Measurements from ENCODE around the gene LOC128125822.

The LOC128125822 gene

DNA sequence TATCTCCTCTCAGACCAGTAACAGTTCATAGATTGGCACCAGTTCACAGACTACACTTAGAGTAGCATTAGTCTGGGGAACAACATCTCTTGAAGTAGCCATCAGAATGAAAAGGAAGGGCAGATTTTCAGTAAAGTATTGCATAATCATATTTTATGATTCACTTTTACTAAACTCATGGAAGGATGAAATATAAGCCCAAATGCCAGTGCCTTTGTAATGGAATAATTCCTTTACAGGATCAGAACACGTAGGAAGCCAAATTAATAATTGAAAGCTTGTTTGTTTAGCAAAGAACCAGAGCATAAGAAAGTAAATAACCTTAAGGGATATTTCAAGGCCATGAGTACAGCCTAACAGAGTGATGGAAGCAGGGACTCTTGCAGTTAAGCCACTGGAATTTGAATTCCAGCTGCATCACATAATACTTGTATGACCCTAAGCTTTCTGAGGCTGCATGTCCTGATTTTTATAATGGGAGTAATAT lies 11.4 kb upstream of the LOC128125822 start:
- TF ChIP-seq CTCF (IDR thresholded peaks at IDR 0.05): no peak
- H3K27me3 ChIP-seq: no peaks in the 10 kb centered on the region
- H3K9me3 ChIP-seq: no peaks in the 10 kb centered on the region
- H3K36me3 ChIP-seq: no peaks in the 10 kb centered on the region
- H3K4me3 ChIP-seq: no peak overlapping the region
- no peaks in the 10 kb centered on the region for H3K4me1 ChIP-seq
- H3K27ac ChIP-seq: no peak overlapping the region
- no peak for DNase-seq (ENCODE audit: low spot score)

DNA sequence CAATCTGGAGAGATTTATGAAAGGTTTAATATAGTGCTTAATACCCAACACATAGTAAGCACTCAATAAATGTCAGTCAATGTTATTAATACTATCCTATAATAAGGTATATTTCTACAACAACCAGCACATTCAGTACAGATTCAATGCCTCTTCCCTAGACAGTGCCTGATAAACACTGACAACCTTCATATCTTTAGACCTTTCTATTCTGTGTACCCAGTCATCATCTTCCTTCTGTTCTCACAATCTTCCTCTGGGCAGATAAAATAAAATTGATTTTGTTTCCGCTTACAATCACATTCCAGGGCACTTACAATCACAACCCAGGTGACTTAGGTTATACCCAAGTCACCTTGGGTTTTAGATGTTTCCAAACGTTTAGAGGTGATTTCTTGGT lies 11.0 kb upstream of the LOC128125822 start:
- Histone ChIP-seq H3K27ac (no peak overlapping the region), H3K4me1 (no peaks in the 10 kb centered on the region), H3K9me3 (no peaks in the 10 kb centered on the region), H3K27me3 (no peaks in the 10 kb centered on the region), H3K36me3 (no peaks in the 10 kb centered on the region), H3K4me3 (no peak overlapping the region)
- TF ChIP-seq CTCF (IDR thresholded peaks at IDR 0.05): no peak
- no peak for DNase-seq (ENCODE audit: low spot score)

- DNase-seq (ENCODE audit: low spot score): no peak
- no peaks in the 10 kb centered on the region for H3K9me3 ChIP-seq
- no peaks in the 10 kb centered on the region for H3K27me3 ChIP-seq
- no peaks in the 10 kb centered on the region for H3K4me1 ChIP-seq
- TF ChIP-seq CTCF (IDR thresholded peaks at IDR 0.05): no peak
- H3K27ac ChIP-seq: no peak overlapping the region
- no peaks in the 10 kb centered on the region for H3K36me3 ChIP-seq
- no peak overlapping the region for H3K4me3 ChIP-seq
Observed at GRCh38 chr6:63563235-63563634, 9.0 kb upstream of the LOC128125822 start.

DNA sequence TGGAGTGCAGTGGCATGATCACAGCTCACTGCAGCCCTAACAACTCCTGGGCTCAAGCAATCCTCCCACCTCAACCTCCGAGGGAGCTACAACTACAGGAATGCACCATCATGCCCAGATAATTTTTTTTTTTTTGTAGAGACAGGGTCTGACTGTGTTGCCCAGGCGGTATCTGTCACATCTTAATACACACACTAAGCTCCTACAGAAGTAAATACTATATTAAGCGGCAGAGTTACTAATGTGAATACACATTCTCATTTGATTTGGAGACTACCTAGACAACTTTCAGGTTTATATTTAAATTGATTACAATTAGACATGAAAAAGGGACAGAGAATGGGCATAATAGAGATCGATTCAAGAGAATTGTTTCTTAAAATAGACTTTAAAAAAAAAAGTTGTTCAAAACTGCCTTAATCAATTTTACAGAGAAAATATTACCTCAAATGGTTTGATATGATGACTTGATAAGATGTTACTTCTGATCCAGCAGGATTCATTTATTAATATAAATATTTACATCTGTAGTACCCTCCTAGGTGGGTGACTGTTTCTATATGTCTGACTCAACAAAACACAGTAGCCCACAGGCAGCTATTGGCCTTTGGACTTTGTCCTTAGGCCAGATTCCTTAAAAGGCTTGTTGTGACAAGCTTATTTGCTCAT lies 7.1 kb upstream of the LOC128125822 start:
- H3K4me3 ChIP-seq: no peak overlapping the region
- H3K27ac ChIP-seq: no peak overlapping the region
- TF ChIP-seq CTCF (IDR thresholded peaks at IDR 0.05): no peak
- no peaks in the 10 kb centered on the region for H3K9me3 ChIP-seq
- no peak for DNase-seq (ENCODE audit: low spot score)
- H3K36me3 ChIP-seq: no peaks in the 10 kb centered on the region
- H3K27me3 ChIP-seq: no peaks in the 10 kb centered on the region
- no peaks in the 10 kb centered on the region for H3K4me1 ChIP-seq

DNA sequence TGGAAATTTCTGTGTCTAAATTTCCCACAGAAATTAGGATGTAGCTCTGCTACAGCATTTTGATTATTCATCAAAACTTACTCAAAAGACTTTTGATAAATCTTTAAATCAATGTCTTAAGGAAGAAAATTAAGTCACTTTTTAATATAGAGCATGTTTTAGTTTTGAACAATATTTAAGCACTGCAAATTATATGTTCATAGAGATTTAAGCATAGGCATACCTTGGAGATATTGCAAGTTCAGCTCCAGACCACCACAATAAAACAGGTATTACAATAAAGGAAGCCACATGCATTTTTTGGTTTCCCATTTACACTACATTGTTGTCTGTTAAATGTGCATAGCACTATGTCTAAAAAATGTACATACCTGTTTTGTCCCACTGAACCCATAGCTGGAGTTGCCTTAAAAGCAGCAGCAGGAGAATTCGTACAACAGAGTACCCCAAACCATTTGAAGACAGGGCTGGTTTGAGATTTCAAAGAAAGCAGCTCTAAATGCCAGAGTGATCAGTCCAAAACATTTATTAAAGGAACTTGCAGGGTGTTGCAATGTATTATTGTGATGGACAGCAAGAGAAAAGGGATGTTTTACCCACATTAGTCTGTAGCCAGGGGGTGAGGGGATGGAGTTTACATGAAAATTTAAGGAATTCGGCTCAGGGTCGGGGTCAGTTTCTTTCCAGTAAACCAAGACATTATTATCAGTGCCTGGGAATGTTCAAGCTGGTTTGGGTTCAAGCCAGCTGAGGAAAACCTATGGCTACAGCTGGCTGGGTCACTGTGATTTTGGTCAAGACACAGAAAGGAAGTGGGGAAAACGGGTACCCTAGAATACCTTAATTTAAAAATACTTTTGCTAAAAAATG lies 6.3 kb upstream of the LOC128125822 start:
- H3K36me3 ChIP-seq: no peaks in the 10 kb centered on the region
- no peak overlapping the region for H3K27ac ChIP-seq
- no peak for DNase-seq (ENCODE audit: low spot score)
- H3K4me1 ChIP-seq: no peaks in the 10 kb centered on the region
- no peaks in the 10 kb centered on the region for H3K9me3 ChIP-seq
- no peak for TF ChIP-seq CTCF (IDR thresholded peaks at IDR 0.05)
- no peak overlapping the region for H3K4me3 ChIP-seq
- H3K27me3 ChIP-seq: no peaks in the 10 kb centered on the region
